Right lung (tissue), 5 donors: ENCODE measurements around the gene KRTAP16-1. TPM values are rescaled to one million over a fixed set of nuclear protein-coding genes. Genes with fewer than 3 reads are reported as not detected.

ENCODE experiments used
- DNase-seq, 2 donors: peaks; one replicate each; pipeline ENCODE4 v3.0.0-alpha.2; 2013
- polyA plus RNA-seq, 5 donors: library from polyadenylated mRNA; unstranded; fragments of 120-200 nt; gene quantifications; one replicate each; pipeline versions ENCODE4 v1.2.1 to v1.2.3, GENCODE V29; 2013; ENCODE audit warnings: inconsistent platforms in 1 of 5, low replicate concordance in 1 of 5; ENCODE audit not compliant: insufficient read length in 5 of 5, insufficient read depth in 1 of 5

KRTAP16-1 gene
- polyA plus RNA-seq, 5 donors, result not detected

- peak; percentile 36 to 52 for DNase-seq
Observed at GRCh38 chr17:41329279-41329948, 20.3 kb upstream of the KRTAP16-1 start.

- no peak for DNase-seq
Observed at GRCh38 chr17:41328207-41328606, 19.1 kb upstream of the KRTAP16-1 start.

- no peak for DNase-seq
Observed at GRCh38 chr17:41327411-41328120, 18.5 kb upstream of the KRTAP16-1 start.

- no peak for DNase-seq
Observed at GRCh38 chr17:41326173-41327145, 17.4 kb upstream of the KRTAP16-1 start.

- DNase-seq, result no peak
Observed at GRCh38 chr17:41325611-41326010, 16.5 kb upstream of the KRTAP16-1 start.

GRCh38 chr17:41325126-41325525, 16.0 kb upstream of the KRTAP16-1 start:
- no peak for DNase-seq

- no peak for DNase-seq
Observed at GRCh38 chr17:41324180-41325075, 15.3 kb upstream of the KRTAP16-1 start.

GRCh38 chr17:41322903-41323895, 14.1 kb upstream of the KRTAP16-1 start:
- no peak for DNase-seq

- peak; percentile 11 to 22 for DNase-seq
Observed at GRCh38 chr17:41322094-41322902, 13.2 kb upstream of the KRTAP16-1 start.

- DNase-seq, result no peak
Observed at GRCh38 chr17:41318231-41318630, 9.1 kb upstream of the KRTAP16-1 start.

- no peak for DNase-seq
Observed at GRCh38 chr17:41315814-41316445, 6.8 kb upstream of the KRTAP16-1 start.

- no peak for DNase-seq
Observed at GRCh38 chr17:41315204-41315794, 6.2 kb upstream of the KRTAP16-1 start, which contains the start of gene KRTAP17-1. TSS of gene KRTAP17-1 (minus strand) at chr17:41315710. CDS start at chr17:41315650, 60 bp downstream.

GRCh38 chr17:41311111-41311510, 2.0 kb upstream of the KRTAP16-1 start:
- DNase-seq, result no peak

- no peak for DNase-seq
Observed at GRCh38 chr17:41308251-41308917, 725 bp downstream of the KRTAP16-1 start.

- DNase-seq, result no peak
Observed at GRCh38 chr17:41307647-41308046, 1.5 kb downstream of the KRTAP16-1 start.

- no peak for DNase-seq
Observed at GRCh38 chr17:41304091-41304490, 5.0 kb downstream of the KRTAP16-1 start.

- DNase-seq, result no peak
Observed at GRCh38 chr17:41302981-41303380, 6.1 kb downstream of the KRTAP16-1 start.
